IMR-90 (cell line): ENCODE data around the gene OR51G2. TPM values are rescaled to one million over a fixed set of nuclear protein-coding genes. Genes with fewer than 3 reads are reported as not detected.

Source experiments
- ATAC-seq: fragments of 200-7000 bp; cut with Tn5 transposase; 2 replicates; pipeline ENCODE4 v1.9.1; 2020; ENCODE audit warnings: low read depth, mild to moderate bottlenecking, moderate library complexity
- BruUV-seq: library from RNA; stranded (reverse); fragments of 400-500 nt; replicated peaks from 2 replicates; lab custom pipeline; 2021; lab: Mats Ljungman, UMichigan
- CTCF ChIA-PET: fragments of 300-600 bp; formaldehyde crosslinking; extraction: SDS; loops from one replicate; lab custom pipeline; 2021; ENCODE audit warnings: antibody characterized with exemption; lab: Yijun Ruan, JAX
- POLR2A ChIA-PET: fragments of 300-600 bp; sonication (Branson Sonifier 250); formaldehyde crosslinking; loops from one replicate; lab custom pipeline; 2022; ENCODE audit warnings: antibody characterized with exemption; ENCODE audit not compliant: unreplicated experiment; lab: Charles Lee
- DNase-seq: peaks from one replicate; pipeline ENCODE4 v3.0.0; 2013
- H2AFZ ChIP-seq: replicated peaks from 2 replicates; pipeline ENCODE3; 2013; ENCODE audit warnings: low read length, mild to moderate bottlenecking; ENCODE audit not compliant: poor library complexity
- H2AK5ac ChIP-seq: 2 replicates; pipeline ENCODE4 v1.6.1; 2013; ENCODE audit warnings: low read depth, low read length, inconsistent platforms
- H2AK9ac ChIP-seq: replicated peaks from 2 replicates; pipeline ENCODE3; 2013; ENCODE audit warnings: mild to moderate bottlenecking, low read depth, low read length, moderate library complexity; ENCODE audit not compliant: poor library complexity
- H2BK120ac ChIP-seq: 2 replicates; pipeline ENCODE4 v1.6.1; 2013; ENCODE audit warnings: low read depth, low read length, inconsistent platforms
- H2BK15ac ChIP-seq: 3 replicates; pipeline ENCODE4 v1.6.1; 2013; ENCODE audit warnings: low read depth, low read length, inconsistent platforms
- H2BK20ac ChIP-seq: 2 replicates; pipeline ENCODE4 v1.6.1; 2013; ENCODE audit warnings: low read depth, mild to moderate bottlenecking, inconsistent platforms, low read length, moderate library complexity
- H2BK5ac ChIP-seq: 2 replicates; pipeline ENCODE4 v1.6.1; 2013; ENCODE audit warnings: mild to moderate bottlenecking, low read depth, low read length, inconsistent platforms; ENCODE audit not compliant: poor library complexity, severe bottlenecking
- H3K14ac ChIP-seq: replicated peaks from 2 replicates; pipeline ENCODE4 v1.6.1; 2013; ENCODE audit warnings: low read depth, low read length, inconsistent platforms
- H3K18ac ChIP-seq: 2 replicates; pipeline ENCODE4 v1.6.1; 2013; ENCODE audit warnings: low read depth, low read length, control low read depth
- H3K23ac ChIP-seq: 2 replicates; pipeline ENCODE4 v1.6.1; 2013; ENCODE audit warnings: low read depth, low read length, inconsistent platforms
- H3K27ac ChIP-seq: 2 replicates; pipeline ENCODE4 v1.5.1; 2013; ENCODE audit warnings: mild to moderate bottlenecking, control low read depth, low read length; ENCODE audit not compliant: insufficient read depth
- H3K27me3 ChIP-seq: 2 replicates; pipeline ENCODE4 v1.6.1; 2013; ENCODE audit warnings: low read length; ENCODE audit not compliant: control insufficient read depth, insufficient read depth
- H3K36me3 ChIP-seq: 2 replicates; pipeline ENCODE4 v1.6.1; 2013; ENCODE audit warnings: low read length, mixed read lengths; ENCODE audit not compliant: control insufficient read depth, insufficient read depth
- H3K4ac ChIP-seq: 2 replicates; pipeline ENCODE4 v1.6.1; 2013; ENCODE audit warnings: low read depth, low read length, inconsistent platforms
- H3K4me1 ChIP-seq: 2 replicates; pipeline ENCODE4 v1.6.1; 2013; ENCODE audit warnings: low read length, mixed read lengths; ENCODE audit not compliant: control insufficient read depth, insufficient read depth
- H3K4me2 ChIP-seq: 2 replicates; pipeline ENCODE4 v1.6.1; 2013; ENCODE audit warnings: low read depth, mild to moderate bottlenecking, control low read depth, low read length, moderate library complexity
- H3K4me3 ChIP-seq: 2 replicates; pipeline ENCODE4 v1.5.1; 2013; ENCODE audit warnings: low read depth, mild to moderate bottlenecking, control low read depth, low read length, moderate library complexity; ENCODE audit not compliant: insufficient read depth
- H3K56ac ChIP-seq: 2 replicates; pipeline ENCODE4 v1.6.1; 2013; ENCODE audit warnings: low read length, inconsistent platforms; ENCODE audit not compliant: insufficient read depth; ENCODE audit errors: extremely low read depth
- H3K79me1 ChIP-seq, 2 experiments: 2 replicates each; pipeline ENCODE4 v1.6.1; 2013; ENCODE audit warnings: low read length in 2 of 2, inconsistent platforms in 1 of 2, low read depth in 1 of 2
- H3K9ac ChIP-seq: 2 replicates; pipeline ENCODE4 v1.6.1; 2013; ENCODE audit warnings: low read depth, low read length, control low read depth
- H3K9me1 ChIP-seq: 2 replicates; pipeline ENCODE4 v1.6.1; 2013; ENCODE audit warnings: low read length, inconsistent platforms; ENCODE audit not compliant: insufficient read depth
- H3K9me3 ChIP-seq: 2 replicates; pipeline ENCODE4 v1.6.1; 2013; ENCODE audit warnings: low read length; ENCODE audit not compliant: control insufficient read depth, insufficient read depth
- H4K20me1 ChIP-seq: 2 replicates; pipeline ENCODE4 v1.6.1; 2013; ENCODE audit warnings: low read length, inconsistent platforms; ENCODE audit not compliant: insufficient read depth
- H4K5ac ChIP-seq: 2 replicates; pipeline ENCODE4 v1.6.1; 2013; ENCODE audit warnings: mild to moderate bottlenecking, low read depth, low read length, control low read depth
- H4K8ac ChIP-seq, 2 experiments: 2 replicates each; pipeline ENCODE4 v1.6.1; 2013; ENCODE audit warnings: low read depth in 2 of 2, low read length in 2 of 2, control low read depth in 1 of 2, inconsistent platforms in 1 of 2
- H4K91ac ChIP-seq: 2 replicates; pipeline ENCODE4 v1.6.1; 2013; ENCODE audit warnings: low read depth, low read length, inconsistent platforms; ENCODE audit not compliant: insufficient read depth
- BHLHE40 ChIP-seq: fragments of 150-350 bp; IDR thresholded peaks from 2 replicates; pipeline ENCODE4 v1.6.1; 2016; ENCODE audit warnings: mild to moderate bottlenecking, low read depth, low read length
- CEBPB ChIP-seq: IDR thresholded peaks from 2 replicates; pipeline ENCODE4 v1.6.1; 2012; ENCODE audit warnings: low read depth, low read length, improper control_type of control experiment
- CHD1 ChIP-seq: IDR thresholded peaks from 2 replicates; pipeline ENCODE4 v1.6.1; 2012; ENCODE audit warnings: low read depth, low read length, improper control_type of control experiment
- CTCF ChIP-seq: conservative IDR thresholded peaks from 2 replicates; pipeline ENCODE4 v1.5.1; 2012; ENCODE audit warnings: mild to moderate bottlenecking, low read depth, low read length, improper control_type of control experiment
- FOS ChIP-seq: fragments of 150-350 bp; IDR thresholded peaks from 2 replicates; pipeline ENCODE4 v1.6.1; 2016; ENCODE audit warnings: low read depth, low read length
- MAFK ChIP-seq: IDR thresholded peaks from 2 replicates; pipeline ENCODE4 v1.6.1; 2012; ENCODE audit warnings: low read depth, low read length, improper control_type of control experiment
- MAZ ChIP-seq: IDR thresholded peaks from 2 replicates; pipeline ENCODE4 v1.6.1; 2012; ENCODE audit warnings: low read depth, mild to moderate bottlenecking, low read length, improper control_type of control experiment, moderate library complexity, borderline replicate concordance
- MXI1 ChIP-seq: IDR thresholded peaks from 2 replicates; pipeline ENCODE4 v1.6.1; 2012; ENCODE audit warnings: low read depth, mild to moderate bottlenecking, low read length, moderate library complexity, borderline replicate concordance
- NFE2L2 ChIP-seq: fragments of 150-350 bp; IDR thresholded peaks from 2 replicates; pipeline ENCODE4 v1.6.1; 2016; ENCODE audit warnings: low read depth, mild to moderate bottlenecking, low read length
- POLR2A ChIP-seq: IDR thresholded peaks from 2 replicates; pipeline ENCODE4 v1.6.1; 2012; ENCODE audit warnings: mild to moderate bottlenecking, low read depth, low read length
- RAD21 ChIP-seq: IDR thresholded peaks from 2 replicates; pipeline ENCODE4 v1.6.1; 2012; ENCODE audit warnings: low read length, improper control_type of control experiment
- RCOR1 ChIP-seq: IDR thresholded peaks from 2 replicates; pipeline ENCODE4 v1.6.1; 2012; ENCODE audit warnings: mild to moderate bottlenecking, low read length, improper control_type of control experiment; ENCODE audit not compliant: insufficient replicate concordance
- RFX5 ChIP-seq: IDR thresholded peaks from 2 replicates; pipeline ENCODE4 v1.8.0; 2012; ENCODE audit warnings: low read depth, mild to moderate bottlenecking, low read length, moderate library complexity
- SMC3 ChIP-seq: fragments of 150-350 bp; IDR thresholded peaks from 2 replicates; pipeline ENCODE4 v1.6.1; 2016; ENCODE audit warnings: low read depth, mild to moderate bottlenecking, antibody characterized with exemption, low read length, moderate library complexity
- dilution Hi-C: fragments of 300-500 bp; cut with HindIII; formaldehyde crosslinking; loops from one replicate; pipeline ENCODE4 v1.14.3; 2018; ENCODE audit warnings: low sequenced_read_pairs; ENCODE audit not compliant: unreplicated experiment
- in situ Hi-C: fragments of 300-500 bp; cut with MboI; formaldehyde crosslinking; loops from 3 replicates; pipeline ENCODE4 v1.14.3; 2019; ENCODE audit warnings: low sequenced_read_pairs, inconsistent platforms, mixed read lengths
- intact Hi-C: fragments of 100-400 bp; cut with micrococcal nuclease; formaldehyde crosslinking; loops from 2 replicates; pipeline ENCODE4 v1.10.0; 2022
- polyA plus RNA-seq, 3 experiments: library from polyadenylated mRNA; depleted of rRNA; stranded (reverse); fragments of >200 nt; gene quantifications; 2 replicates each; pipeline ENCODE4 v1.2.3, GENCODE V29; 2012; ENCODE audit warnings: low replicate concordance in 1 of 3
- total RNA-seq: library from RNA; depleted of rRNA; stranded (reverse); fragments of >200 nt; gene quantifications from 2 replicates; pipeline ENCODE4 v1.2.3, GENCODE V29; 2012
- TF ChIP-seq, protein P1 (sequence below): fragments of 150-350 bp; IDR thresholded peaks from 2 replicates; pipeline ENCODE4 v1.6.1; 2017; ENCODE audit warnings: mild to moderate bottlenecking, antibody characterized with exemption, low read length, low read depth
- TF ChIP-seq, protein P2 (sequence below): fragments of 150-350 bp; IDR thresholded peaks from 2 replicates; pipeline ENCODE4 v1.6.1; 2016; ENCODE audit warnings: low read depth, mild to moderate bottlenecking, low read length, moderate library complexity, borderline replicate concordance

OR51G2 gene
- total and polyA plus RNA-seq, 2 of the 4 experiments (the other 2 are of a cell fraction) = not detected

GRCh38 chr11:4947505-4947904 lies 28.4 kb upstream of the OR51G2 start, which contains the start of gene OR51A4:
OR51A4 (minus strand) TSS chr11:4947605; CDS start chr11:4947100, 505 bp downstream.
- H3K23ac ChIP-seq = no peak within 1 kb of the TSS
- no peaks in the 10 kb centered on the region for H3K4me1 ChIP-seq
- no peak within 1 kb of the TSS for H3K4me2 ChIP-seq
- BruUV-seq = no TSS peak
- no peak within 1 kb of the TSS for H2AK5ac ChIP-seq
- no peak within 1 kb of the TSS for H4K5ac ChIP-seq
- H3K4ac ChIP-seq = no peak within 1 kb of the TSS
- H2BK20ac ChIP-seq = no peak within 1 kb of the TSS
- H2BK120ac ChIP-seq = no peak within 1 kb of the TSS
- H4K91ac ChIP-seq = no peak within 1 kb of the TSS
- no peak within 1 kb of the TSS for H2AFZ ChIP-seq
- no peaks in the 10 kb centered on the region for H3K36me3 ChIP-seq
- H4K8ac ChIP-seq = no peak within 1 kb of the TSS
- H2AK9ac ChIP-seq = no peak within 1 kb of the TSS
- DNase-seq (no peak), ATAC-seq (no peak)
- H4K20me1 ChIP-seq = no peaks in the 10 kb centered on the region
- no peak within 1 kb of the TSS for H3K56ac ChIP-seq
- no peak for TF ChIP-seq MAZ
- no peak for TF ChIP-seq NFE2L2
- no peak for TF ChIP-seq CEBPB
- TF ChIP-seq, protein P1, sequence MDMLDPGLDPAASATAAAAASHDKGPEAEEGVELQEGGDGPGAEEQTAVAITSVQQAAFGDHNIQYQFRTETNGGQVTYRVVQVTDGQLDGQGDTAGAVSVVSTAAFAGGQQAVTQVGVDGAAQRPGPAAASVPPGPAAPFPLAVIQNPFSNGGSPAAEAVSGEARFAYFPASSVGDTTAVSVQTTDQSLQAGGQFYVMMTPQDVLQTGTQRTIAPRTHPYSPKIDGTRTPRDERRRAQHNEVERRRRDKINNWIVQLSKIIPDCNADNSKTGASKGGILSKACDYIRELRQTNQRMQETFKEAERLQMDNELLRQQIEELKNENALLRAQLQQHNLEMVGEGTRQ = no peak
- no peak for TF ChIP-seq CTCF
- no peak for TF ChIP-seq POLR2A
- TF ChIP-seq MAFK = no peak
- no peak for TF ChIP-seq BHLHE40
- no peak for TF ChIP-seq RCOR1
- TF ChIP-seq FOS = no peak
- TF ChIP-seq MXI1 = no peak
- TF ChIP-seq RAD21 = no peak
- TF ChIP-seq, protein P2, sequence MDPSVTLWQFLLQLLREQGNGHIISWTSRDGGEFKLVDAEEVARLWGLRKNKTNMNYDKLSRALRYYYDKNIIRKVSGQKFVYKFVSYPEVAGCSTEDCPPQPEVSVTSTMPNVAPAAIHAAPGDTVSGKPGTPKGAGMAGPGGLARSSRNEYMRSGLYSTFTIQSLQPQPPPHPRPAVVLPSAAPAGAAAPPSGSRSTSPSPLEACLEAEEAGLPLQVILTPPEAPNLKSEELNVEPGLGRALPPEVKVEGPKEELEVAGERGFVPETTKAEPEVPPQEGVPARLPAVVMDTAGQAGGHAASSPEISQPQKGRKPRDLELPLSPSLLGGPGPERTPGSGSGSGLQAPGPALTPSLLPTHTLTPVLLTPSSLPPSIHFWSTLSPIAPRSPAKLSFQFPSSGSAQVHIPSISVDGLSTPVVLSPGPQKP = no peak
- no peak for TF ChIP-seq RFX5
- TF ChIP-seq SMC3 = no peak
- no peak for TF ChIP-seq CHD1
- no peaks in the 10 kb centered on the region for H3K9me1 ChIP-seq
- ChIA-PET POLR2A (no interaction called here), CTCF (no interaction called here)
- intact Hi-C loops = no loop called here
- H3K9ac ChIP-seq = no peak within 1 kb of the TSS
- H2BK5ac ChIP-seq = no peak within 1 kb of the TSS
- no peak within 1 kb of the TSS for H3K4me3 ChIP-seq
- H3K27ac ChIP-seq = no peak within 1 kb of the TSS
- no peak within 1 kb of the TSS for H2BK15ac ChIP-seq
- no peak within 1 kb of the TSS for H3K18ac ChIP-seq
- in situ Hi-C loops = no loop called here
- H3K79me1 ChIP-seq = no peaks in the 10 kb centered on the region
- dilution Hi-C loops = no loop called here
- H3K14ac ChIP-seq = no peak within 1 kb of the TSS
- H3K27me3 ChIP-seq = no peaks in the 10 kb centered on the region
- no peaks in the 10 kb centered on the region for H3K9me3 ChIP-seq
